Amniotic stem cell (primary cell): ENCODE results near the gene USF1.
"Not testable (repeated sequence)": the region's sequence is repeated elsewhere in the genome, so short reads cannot be mapped to it uniquely, and the experiment has no call there.

ENCODE experiments used
- DNase-seq: peaks from one replicate; lab custom pipeline; 2025; lab: John Stamatoyannopoulos, UW

Gene USF1

DNA sequence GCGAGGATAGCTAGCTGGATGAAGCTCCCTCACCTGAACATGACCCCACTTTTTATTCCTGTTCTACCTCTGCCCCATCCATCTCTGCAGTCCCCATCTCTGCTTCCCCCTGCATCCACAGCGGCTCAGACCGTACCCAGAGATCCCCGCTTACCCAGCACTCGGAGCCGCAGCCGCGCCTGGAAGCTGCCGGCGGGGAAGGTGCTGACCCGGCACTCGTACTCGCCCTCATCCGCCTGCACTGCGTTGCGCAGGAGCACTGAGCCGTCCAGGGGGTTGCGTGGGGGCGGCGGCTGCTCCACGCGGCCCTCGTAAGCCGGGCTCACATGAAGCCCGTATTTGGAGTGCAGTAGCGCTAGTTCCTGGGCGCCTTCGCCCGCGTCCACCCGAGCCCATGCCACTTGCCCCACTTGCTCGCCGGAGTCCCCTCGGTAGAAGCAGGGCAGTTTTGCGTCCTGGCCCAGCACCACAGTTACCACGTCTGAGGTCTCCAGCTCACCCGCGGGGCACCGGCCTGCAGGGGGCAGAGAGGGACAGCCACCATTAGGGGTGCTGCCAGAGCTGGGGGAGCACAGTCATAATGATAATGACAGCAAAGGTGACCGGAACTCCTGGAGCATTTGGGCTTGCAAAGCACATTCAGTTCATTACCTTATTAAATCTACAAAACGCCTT is 33.8 kb upstream of the USF1 start:
- DNase-seq, result no peak

DNA sequence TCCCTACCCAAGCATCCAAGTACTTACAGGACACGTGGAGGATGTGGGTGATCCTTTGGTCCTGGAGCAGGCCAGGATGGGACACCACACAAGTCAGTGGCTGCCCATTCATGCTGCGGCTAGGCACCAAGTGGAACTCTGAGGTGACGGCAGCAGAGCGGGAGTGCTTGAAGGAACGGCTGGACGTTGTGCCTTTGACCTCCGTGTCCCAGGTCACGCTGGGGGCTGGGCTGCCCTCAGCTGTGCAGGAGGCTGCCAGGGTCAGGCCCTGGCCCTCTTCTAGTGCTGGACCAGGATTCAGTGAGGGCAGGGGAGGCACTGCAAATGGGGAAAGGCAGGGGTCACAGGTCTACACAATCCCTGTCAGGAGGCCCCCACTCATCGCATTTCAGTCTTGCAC is 31.6 kb upstream of the USF1 start:
- no peak for DNase-seq

DNA sequence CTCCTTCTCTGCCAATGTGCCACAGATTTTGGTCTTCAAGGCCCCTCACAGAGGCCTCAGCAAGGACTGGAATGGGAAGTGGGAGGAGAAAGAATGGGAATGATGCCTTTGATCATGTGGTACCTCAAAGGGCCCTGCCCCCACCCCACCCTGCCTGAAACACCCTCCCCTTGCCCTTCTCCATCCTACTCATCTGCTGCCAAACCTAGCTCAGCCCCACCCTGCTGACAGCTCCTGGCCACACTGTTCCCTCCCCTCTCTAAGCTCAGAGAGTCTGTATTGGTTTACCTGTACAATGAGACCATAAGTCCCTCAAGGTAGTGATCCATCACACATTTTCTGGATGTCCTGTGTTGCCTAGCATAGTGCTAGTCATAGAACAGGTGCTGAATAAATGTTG is 30.6 kb upstream of the USF1 start:
- no peak for DNase-seq

DNA sequence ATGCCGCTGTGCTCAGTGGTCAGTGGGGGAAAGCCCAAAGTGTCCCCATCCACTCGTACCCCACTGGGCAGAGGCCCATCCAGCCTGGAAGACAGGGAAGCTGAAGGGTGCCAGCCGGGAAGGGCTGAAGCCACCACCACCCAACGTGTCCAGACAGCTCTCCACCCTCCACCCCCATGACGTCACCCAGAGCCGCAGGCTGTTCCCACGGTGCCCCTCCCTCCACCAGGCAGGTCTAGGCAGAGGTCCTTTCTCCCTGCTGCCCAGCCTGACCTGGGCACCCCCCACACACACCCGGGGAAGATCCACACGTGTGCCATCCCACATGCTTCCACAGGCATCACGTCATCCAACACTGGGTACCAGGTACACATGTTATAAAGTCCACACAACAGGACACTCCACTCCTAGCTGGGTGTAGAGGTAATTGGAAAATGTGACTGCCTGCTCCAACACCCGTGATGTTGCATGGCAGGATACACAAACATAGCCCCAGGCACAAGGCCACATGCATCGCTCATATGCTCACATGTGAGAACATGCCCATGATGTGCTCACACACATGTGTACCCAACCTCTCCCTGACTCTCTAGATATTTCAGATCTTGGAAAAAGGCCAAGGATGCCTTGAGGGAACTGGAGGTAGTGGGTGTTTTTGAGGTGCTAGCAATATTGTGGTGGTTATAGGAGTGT is 29.0 kb upstream of the USF1 start:
- DNase-seq, result no peak

DNA sequence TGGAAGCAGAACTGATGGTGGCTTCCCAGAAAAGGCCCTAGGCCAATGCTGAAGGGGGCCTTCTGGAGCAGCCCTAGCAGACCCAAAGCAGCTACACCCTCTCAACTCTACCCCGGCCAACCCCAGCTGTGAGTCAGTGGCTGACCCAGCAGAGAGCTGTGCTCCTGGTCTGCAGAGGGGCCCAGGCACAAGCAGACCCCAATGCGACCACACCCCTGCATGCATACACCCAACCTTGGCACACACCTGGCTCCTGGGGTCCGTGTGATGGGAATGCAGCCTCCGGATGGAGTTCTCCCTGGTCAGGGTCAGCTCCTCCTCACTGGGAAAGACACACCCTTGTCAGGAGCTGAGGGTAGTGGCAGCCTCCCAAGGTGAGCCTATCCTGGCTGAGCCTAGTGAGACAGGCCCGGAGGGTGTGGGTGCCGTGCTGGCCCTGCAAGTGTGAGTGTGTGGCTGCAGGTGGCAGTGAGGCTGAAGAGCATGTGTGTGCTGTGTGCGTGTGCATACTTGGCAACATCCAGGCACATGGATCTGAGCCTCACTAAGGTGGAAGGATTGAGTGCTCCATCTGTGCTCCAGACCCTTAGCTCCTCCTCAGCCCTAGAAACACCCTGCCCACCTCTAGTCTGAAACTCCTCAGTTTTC is 27.8 kb upstream of the USF1 start:
- DNase-seq, result no peak

DNA sequence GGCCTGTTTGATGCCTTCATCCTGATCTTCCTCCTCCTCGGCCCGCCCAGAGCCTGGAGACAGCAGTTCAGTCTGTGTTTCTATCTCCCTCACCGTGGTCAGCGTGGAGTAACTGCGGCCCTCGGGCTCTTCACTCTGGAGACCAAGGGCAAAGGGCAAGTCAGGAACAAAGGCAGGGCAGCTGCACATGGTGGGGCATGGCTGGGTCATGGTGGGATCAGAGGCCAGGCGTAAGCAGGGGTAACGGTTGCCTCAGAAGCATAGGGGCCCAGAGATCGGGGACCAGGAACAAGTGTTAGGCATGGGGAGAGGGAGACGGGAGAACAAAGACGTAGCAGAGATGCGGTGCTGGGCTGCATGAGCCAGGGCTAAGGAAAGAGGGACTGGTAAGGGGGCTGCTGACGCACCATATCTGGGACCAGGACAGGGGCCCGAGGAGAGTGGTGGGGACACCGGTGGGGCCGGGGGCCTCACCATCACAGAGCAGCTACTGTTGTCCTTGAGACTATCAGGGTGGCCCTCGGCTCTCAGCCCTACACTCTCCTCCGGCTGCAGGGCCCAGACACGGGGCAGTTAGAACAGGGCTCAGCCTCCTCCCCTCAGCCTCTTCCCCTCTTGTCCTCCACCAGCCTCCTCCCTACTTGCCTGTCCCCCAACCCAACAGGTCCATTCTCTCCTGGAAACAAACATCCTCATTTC is 27.1 kb upstream of the USF1 start:
- DNase-seq, result no peak

DNA sequence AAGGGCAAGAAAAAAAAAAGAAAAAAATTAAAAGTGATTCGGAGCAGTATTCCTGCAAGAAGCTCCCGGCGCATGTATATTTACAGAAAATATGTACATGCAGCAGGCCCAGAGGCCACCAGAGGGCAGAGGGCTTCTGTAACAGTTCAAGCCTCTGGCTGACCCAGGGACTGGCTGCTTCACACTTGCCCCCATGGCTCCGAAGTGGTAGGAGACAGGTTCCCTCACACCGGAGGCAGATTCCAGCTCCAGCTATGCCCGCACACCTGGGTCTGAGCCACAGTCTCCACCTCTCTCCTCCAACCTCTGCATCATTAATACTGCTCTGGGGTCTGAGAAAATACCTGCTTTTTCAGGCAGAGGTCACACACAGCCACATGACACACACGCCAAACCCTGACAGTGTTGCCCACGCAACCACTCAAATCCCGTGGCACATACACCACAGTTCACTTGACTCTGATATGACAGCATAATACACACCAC is 26.2 kb upstream of the USF1 start:
- no peak for DNase-seq

DNA sequence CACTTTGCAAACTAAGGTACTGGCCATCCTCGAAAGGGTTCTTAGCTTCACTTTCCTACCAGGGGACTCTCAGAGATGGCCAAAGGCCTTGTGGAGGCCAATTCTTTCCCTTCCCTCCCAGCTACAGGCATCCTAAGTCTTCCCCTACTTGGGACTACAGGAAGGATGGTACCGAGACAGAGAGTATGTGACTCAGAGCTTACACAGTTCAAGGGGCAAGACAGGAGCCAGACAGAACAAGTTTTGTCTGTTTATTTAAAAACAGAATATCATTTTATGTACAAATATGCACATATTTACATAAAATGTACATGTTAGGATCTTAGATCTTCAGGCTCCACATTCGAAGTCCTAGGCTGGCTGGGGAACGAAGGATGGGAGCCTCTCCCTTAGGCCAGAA is 25.0 kb upstream of the USF1 start:
- no peak for DNase-seq

DNA sequence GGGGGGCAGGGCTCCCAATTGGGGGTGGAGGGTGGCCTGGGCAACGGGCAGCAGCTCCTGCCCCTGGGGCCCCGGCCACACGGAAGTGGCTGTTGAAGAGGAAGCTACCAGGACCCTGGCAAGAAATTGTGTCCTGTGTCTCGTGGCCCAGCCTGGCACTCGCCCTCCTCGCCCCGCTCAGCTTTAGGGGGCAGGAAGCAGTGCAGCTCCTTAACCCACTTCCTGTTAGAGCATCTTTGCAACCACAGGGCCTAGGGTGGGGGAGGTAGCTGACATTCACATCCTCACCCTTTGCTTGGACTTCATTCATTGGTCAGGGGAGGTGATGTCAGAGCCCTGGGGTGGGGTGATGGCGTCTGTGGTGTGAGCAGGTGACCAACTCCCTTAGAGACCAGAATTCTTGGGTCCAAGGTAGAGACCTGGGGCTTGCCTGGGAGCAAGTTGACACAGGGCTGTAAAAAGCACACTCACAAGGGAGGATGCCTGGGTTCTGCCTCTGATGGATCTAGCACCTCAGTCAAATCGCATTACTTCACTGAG is 24.0 kb upstream of the USF1 start, which contains the start of gene ARHGAP30:
ARHGAP30 (minus strand) TSS at position 161 of the 540 bp plus-strand sequence. CDS start 267 bp downstream, outside the sequence.
- DNase-seq, result no peak

DNA sequence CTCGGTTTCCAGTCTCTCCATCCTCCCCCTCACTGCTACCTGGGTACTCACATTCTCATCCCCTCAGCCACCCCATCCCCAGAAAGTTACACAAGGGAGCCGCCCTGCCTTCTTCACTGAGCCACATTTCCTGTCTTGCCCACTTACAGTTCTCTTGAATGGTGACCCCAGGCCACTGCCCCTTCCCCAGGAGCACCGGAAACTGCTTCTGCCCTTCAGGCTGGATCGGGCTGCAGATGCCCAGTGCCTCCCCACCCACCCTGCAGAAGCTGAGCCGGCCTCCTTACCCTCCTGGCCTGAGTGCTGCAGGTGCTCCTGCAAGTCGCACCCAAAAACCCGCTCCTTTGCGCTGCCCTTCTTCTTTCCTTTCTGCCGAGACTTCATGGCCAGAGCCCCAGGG is 23.5 kb upstream of the USF1 start:
- no peak for DNase-seq

DNA sequence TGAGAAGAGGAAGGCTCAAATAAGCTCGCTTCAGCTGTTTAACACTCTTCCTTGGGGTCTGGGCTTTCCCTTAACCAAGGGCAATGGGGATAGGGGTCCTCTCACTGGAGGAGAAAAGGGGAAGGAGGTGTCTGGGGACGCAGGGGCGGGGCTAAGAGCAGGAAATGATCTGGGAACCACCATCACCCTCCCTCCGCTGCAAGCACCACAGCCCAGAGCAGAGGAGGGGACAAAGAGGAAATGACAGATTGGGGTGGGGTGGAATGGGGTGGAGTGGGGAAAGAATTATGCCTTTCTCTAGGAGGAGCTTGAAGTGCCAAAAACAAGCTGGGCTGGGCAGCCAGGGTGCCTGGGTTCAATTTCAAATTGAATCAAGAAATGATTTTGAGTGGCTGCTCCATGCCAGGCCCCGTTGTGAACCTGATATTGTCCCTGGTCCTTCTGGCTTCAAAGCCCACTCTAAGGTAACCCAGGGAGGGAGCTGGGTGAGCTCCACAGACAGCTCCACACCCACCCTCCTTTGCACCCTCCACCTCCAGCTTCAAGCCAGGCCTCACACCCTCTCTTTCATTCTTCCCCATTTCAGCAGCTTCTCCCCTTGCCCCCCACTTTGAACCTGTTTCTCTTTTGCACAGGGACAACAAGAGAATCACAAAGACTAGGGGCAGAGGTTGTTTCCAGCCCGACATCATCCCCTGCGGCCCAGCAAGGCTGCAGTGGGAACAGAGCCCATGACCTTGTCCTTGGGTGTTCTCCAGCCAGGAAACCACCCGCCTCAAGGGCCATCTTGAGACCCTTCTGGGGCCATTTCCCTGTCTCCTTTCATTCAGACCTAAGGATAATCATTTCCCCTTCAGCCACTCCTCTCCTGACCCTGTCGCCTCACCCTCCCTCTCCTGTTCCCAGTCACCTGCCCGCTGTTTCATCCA is 22.8 kb upstream of the USF1 start:
- no peak for DNase-seq

DNA sequence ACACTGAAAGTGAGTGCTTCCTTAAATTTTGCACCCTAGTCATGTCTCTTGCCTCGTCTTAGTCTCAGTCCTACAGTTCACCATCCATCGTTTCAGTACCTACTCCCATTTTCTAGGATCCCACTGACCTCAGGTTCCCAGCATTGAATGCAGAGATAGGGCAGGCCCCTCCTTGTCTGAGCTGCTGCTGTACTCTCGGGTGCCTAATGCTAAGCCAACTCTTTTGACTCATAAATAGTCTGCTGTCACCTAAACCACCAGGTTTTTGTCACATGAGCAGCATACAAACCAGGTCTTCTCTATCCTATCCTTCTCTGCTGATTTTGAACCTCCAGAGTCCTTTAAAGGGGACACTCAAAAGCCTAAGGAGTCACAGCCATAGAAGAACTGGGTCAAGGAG is 20.9 kb upstream of the USF1 start:
- DNase-seq, result no peak

DNA sequence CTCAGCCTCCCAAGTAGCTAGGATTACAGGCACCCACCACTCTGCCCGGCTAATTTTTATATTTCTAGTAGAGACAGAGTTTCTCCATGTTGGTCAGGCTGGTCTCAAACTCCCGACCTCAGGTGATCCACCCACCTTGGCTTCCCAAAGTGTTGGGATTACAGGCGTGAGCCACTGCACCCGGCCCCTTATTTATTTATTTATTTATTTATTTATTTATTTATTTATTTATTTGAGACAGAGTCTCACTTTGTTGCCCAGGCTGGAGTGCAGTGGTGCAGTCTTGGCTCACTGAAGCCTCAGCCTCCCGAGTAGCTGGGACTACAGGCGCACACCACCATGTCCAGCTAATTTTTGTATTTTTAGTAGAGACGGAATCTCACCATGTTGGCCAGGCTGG is 19.9 kb upstream of the USF1 start:
- DNase-seq, result not testable (repeated sequence)

DNA sequence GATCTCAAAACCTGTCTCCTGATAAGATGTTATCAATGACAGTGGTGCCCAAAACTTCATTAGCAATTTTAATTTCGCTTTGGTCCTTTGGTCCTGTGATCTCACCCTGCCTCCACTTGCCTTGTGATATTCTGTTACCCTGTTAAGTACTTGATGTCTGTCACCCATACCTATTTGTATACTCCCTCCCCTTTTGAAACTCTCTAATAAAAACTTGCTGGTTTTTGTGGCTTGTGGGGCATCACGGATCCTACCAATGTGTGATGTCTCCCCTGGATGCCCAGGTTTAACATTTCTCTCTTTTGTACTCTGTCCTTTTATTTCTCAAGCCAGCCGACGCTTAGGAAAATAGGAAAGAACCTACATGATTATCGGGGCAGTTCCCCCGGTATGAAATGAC is 18.2 kb upstream of the USF1 start:
- DNase-seq, result not testable (repeated sequence)

DNA sequence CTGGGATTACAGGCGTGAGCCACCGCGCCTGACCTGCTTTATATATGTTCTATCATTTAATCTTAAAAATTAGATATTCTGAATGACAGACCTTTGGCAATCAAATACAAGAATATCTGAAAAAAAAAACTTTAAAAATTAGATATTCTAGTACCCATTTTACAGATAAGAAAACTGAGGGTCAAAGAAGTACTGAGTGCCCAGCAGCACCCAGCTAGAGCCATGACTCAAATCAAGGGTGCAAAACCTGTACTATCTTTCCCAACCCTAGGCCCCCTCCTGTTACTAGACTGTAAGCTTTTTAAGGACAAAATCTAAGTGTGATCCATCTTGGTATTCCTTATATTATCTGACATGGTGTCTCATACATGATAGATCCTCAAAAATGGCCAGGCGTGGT is 15.6 kb upstream of the USF1 start:
- no peak for DNase-seq

DNA sequence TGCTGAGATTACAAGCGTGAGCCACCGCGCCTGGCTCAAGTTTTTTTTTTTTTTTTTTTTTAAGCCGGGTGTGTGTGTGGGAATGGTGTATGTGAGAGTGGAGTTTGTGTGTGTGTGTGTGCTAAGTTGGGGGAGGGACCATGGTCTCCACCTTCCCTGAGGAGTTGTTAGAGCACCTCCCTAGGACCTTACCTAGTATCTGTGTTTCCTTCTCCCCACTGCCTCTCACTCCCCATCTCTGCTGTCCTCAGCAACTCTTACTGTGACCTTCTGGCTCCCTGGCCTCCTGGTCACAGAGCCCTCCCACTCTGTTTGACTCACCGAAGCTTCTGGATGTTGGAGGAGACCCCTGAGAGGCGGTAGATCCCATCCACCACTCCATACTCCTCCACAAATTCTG is 13.5 kb upstream of the USF1 start:
- DNase-seq, result no peak

DNA sequence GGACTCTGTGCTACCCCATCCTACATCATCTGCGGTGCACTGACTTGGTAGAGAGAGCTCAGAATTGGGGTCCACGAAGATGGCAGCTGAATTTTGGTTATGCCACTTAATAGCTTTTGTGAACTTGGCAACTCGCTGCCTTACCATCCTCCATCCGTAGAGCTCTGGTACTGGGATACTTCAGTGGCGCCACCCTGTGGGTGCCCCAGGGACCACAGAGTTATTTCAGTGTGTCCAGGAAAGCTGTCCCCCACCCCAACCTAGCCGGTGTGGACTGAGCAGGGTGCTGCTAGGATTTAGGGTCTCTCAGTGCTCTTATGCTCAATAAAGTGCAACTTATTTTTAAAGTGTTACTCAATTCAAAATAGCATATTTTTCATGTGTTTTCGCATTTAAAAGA is 9.0 kb upstream of the USF1 start:
- no peak for DNase-seq

DNA sequence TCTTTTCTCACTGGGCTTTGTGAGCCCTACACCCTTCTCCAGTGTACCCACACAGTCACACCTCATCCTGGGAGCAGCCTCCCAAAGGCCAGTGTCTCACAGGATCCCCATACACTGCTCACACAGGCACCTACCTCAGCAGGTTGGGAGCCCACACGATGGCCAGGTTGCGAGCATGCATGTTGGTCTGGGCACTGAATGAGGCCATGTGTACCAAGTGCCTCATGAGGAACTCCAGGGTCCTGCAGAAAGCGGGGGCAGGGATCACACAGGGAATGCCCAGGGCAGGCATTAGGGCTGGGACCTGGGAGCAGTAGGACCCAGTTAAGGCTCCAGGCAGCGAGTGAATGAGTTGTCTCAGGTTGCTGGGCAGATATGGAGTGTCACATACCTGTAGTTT is 8.5 kb upstream of the USF1 start:
- DNase-seq, result no peak

DNA sequence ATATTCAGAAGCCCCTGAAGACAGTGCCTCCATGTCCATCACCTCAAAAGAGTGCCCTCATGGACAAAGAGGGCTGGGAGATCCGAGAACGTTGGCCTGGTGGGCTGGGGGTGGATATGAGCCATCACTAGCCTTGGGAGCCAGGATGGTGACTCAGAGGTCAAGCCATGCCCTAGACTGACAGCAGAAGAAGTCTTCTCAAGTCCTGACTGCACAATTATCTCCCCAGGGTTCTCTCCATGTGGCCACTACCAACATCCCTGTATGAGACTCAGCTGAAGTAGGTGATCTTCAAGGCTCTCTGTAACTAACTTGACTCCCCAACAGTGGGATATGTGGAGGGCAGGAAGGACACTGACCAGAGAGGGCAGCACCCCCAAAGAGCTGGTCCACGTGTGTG is 7.1 kb upstream of the USF1 start:
- no peak for DNase-seq

DNA sequence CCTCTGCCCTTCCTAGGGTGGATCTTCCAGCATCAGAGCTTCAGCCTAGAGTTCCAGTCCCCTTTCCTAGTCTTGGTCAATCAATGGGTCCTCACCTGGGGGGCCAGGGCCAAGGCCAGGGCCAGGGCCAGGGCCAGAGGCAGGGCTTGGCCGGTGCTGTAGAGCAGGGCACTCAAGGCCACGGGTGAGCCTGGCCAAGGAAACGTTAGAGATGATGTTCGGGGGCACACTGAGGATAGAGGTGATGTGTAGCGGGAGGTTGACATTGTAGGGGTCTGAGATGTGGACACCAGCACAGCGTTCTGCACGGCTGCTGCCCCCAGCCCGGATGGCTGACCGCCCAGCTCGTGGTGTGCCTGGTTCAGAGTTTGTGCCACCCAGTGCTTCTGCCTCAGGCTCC is 5.4 kb upstream of the USF1 start:
- DNase-seq, result no peak
